Amniotic stem cell (primary cell): Measurements from ENCODE around the gene TMEM98.
"Not testable (repeated sequence)": the region's sequence is repeated elsewhere in the genome, so short reads cannot be mapped to it uniquely, and the experiment has no call there.

ENCODE experiments used
- DNase-seq: peaks from one replicate; lab custom pipeline; 2025; lab: John Stamatoyannopoulos, UW

The TMEM98 gene

GRCh38 chr17:32985050-32985756 is 57.2 kb downstream of the TMEM98 start:
- no peak for DNase-seq

GRCh38 chr17:32987453-32987805 is 59.5 kb downstream of the TMEM98 start:
- not testable (repeated sequence) for DNase-seq

DNA sequence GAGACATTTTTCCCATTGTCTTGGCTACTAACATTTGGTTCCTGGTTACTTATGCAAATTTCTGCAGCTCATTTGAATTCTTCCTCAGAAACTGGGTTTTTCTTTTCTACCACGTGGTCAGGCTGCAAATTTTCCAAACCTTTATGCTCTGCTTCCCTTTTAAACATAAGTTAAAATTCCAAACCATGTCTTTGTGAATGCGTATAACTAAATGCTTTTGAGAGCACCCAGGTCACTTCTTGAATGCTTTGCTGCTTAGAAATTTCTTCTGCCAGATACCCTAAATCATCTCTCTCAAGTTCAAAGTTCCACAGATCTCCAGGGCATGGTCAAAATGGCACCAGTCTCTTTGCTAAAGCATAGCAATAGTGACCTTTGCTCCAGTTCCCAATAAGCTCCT is 59.9 kb downstream of the TMEM98 start:
- not testable (repeated sequence) for DNase-seq

- DNase-seq: no peak
These were observed 60.6 kb downstream of the TMEM98 start for GRCh38 chr17:32988481-32989101.

DNA sequence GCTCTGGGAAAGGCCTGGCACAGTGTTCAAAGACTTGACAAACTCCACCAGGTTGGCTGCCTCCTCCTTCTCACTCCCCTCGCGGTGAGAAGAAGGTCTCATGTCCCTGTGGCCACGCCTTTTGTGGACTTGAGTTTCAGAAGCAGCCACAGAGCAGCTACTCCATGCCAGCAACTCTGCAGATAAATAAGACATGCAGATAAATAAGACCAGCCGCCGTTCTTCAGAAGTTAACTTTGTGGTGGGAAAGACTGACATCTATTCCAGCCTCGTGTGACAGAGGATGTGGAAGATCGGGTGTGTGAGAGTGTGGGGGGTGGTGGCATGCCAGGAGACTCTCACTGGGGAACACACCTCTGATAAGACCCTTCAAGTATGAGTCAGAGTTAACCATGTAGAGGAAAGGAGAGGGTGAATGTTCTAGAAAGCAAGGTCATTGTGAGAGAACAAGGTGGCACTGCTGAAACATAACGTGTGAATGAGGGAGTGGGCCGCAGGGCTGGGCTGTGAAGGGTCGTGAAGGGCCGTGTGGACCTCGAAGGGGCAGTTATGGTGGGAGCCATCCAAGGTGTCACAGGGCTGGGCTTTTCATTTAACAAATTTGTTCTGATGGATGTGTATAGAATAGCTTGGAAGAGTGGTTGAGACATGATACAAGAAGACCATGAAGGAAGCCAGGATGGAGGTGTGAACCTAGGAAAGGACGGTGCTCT is 64.5 kb downstream of the TMEM98 start:
- no peak for DNase-seq

DNA sequence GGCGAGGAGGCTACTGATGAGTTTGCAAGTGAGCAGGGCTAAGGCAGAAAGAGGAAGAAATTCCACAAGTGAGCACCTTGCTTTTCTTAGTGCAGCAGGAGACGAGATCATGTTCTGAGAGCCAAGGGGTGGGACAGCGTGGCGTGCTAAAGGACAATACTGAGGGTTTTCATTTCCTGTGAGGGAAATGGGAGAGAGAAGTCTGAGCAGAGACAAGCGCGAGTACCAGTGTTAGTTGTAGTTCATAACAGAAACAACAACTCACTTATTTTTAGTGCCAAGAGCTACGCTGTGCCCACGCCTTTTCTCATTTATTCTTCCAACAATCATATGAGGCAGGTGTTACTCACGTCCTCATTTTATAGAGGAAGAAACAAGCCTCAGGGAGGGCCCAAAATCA is 66.0 kb downstream of the TMEM98 start:
- DNase-seq: no peak
